GM19324 (cell line): Measurements from ENCODE around the gene SLC22A1.
"Not testable (repeated sequence)": the region's sequence is repeated elsewhere in the genome, so short reads cannot be mapped to it uniquely, and the experiment has no call there.

Source experiments
- ATAC-seq: cut with Tn5 transposase; IDR thresholded peaks from one replicate; pipeline ENCODE4 v1.9.1; 2021; ENCODE audit warnings: mild to moderate bottlenecking, moderate library complexity; ENCODE audit not compliant: unreplicated experiment, low FRiP score

SLC22A1 gene

GRCh38 chr6:160118620-160119229, 2.9 kb upstream of the SLC22A1 start:
- no peak for ATAC-seq

- no peak for ATAC-seq
Measured at GRCh38 chr6:160120087-160120486, 1.5 kb upstream of the SLC22A1 start.

GRCh38 chr6:160121981-160122380, 366 bp downstream of the SLC22A1 start:
- ATAC-seq, result no peak

GRCh38 chr6:160122744-160123143, 1.1 kb downstream of the SLC22A1 start:
- no peak for ATAC-seq

- ATAC-seq, result no peak
Measured at GRCh38 chr6:160124007-160124406, 2.4 kb downstream of the SLC22A1 start.

- ATAC-seq, result no peak
Measured at GRCh38 chr6:160124605-160125004, 3.0 kb downstream of the SLC22A1 start.

- not testable (repeated sequence) for ATAC-seq
Measured at GRCh38 chr6:160125105-160125504, 3.5 kb downstream of the SLC22A1 start.

GRCh38 chr6:160127270-160128124, 5.9 kb downstream of the SLC22A1 start:
- ATAC-seq, result no peak

- ATAC-seq, result no peak
Measured at GRCh38 chr6:160128125-160128683, 6.6 kb downstream of the SLC22A1 start.

GRCh38 chr6:160128879-160129516, 7.4 kb downstream of the SLC22A1 start:
- no peak for ATAC-seq

- no peak for ATAC-seq
Measured at GRCh38 chr6:160129881-160130615, 8.4 kb downstream of the SLC22A1 start.

GRCh38 chr6:160130729-160131484, 9.3 kb downstream of the SLC22A1 start:
- no peak for ATAC-seq

GRCh38 chr6:160131636-160132296, 10.2 kb downstream of the SLC22A1 start:
- ATAC-seq, result no peak

- ATAC-seq, result no peak
Measured at GRCh38 chr6:160132297-160132637, 10.7 kb downstream of the SLC22A1 start.

GRCh38 chr6:160132776-160133338, 11.2 kb downstream of the SLC22A1 start:
- ATAC-seq, result no peak

GRCh38 chr6:160133441-160134336, 12.1 kb downstream of the SLC22A1 start:
- ATAC-seq, result no peak

- ATAC-seq, result not testable (repeated sequence)
Measured at GRCh38 chr6:160134337-160134751, 12.7 kb downstream of the SLC22A1 start.
